Mesenteric fat pad (tissue), 1 donor: ENCODE measurements around the gene SLC35A3. TPM values are rescaled to one million over a fixed set of nuclear protein-coding genes. Genes with fewer than 3 reads are reported as not detected.

Experiments used
- DNase-seq: peaks from one replicate; pipeline ENCODE4 v3.0.0-alpha.2; 2020; ENCODE audit warnings: low spot score
- total RNA-seq: library from RNA; stranded (reverse); fragmentation: NEBNext Ultra II Directional; extraction: Animal tissue kit (Norgen Biotek cat#: 25700); gene quantifications from one replicate; pipeline ENCODE4 v1.2.1, GENCODE V29; 2021
- donor health status: DM: yes; HTN: yes; CAD: no.

The SLC35A3 gene
- total RNA-seq, 1 donor from 2014 or later: 18.0 TPM

GRCh38 chr1:100074604-100075395 lies 105.0 kb downstream of the SLC35A3 start:
- no peak for DNase-seq

GRCh38 chr1:100075773-100076172 lies 106.0 kb downstream of the SLC35A3 start:
- DNase-seq: no peak

- no peak for DNase-seq
Observed at GRCh38 chr1:100076319-100076718, 106.5 kb downstream of the SLC35A3 start.

- no peak for DNase-seq
Observed at GRCh38 chr1:100076744-100077143, 106.9 kb downstream of the SLC35A3 start.

- DNase-seq: no peak
Observed at GRCh38 chr1:100077531-100077930, 107.7 kb downstream of the SLC35A3 start.

- DNase-seq: no peak
Observed at GRCh38 chr1:100080331-100080730, 110.5 kb downstream of the SLC35A3 start.

Other genes starting within 250 kb of the SLC35A3 start
- gene FRRS1, start 203.4 kb upstream of the SLC35A3 start, total RNA-seq: 6.0 TPM
- gene AGL, start 119.6 kb upstream of the SLC35A3 start, total RNA-seq: 17.5 TPM
- 2.2 TPM for gene SASS6, start 162.9 kb downstream of the SLC35A3 start, total RNA-seq
- gene TRMT13, start 163.2 kb downstream of the SLC35A3 start, total RNA-seq: 14.4 TPM
- gene LRRC39, start 208.3 kb downstream of the SLC35A3 start, total RNA-seq: 1.0 TPM